Fibroblast of lung (primary cell): Measurements from ENCODE around the gene IMMP2L.

Experiments
- EZH2 ChIP-seq: IDR thresholded peaks from 2 replicates; pipeline ENCODE4 v1.5.1; 2012; ENCODE audit warnings: low read length, control low read depth, mild to moderate bottlenecking; ENCODE audit errors: missing control alignments
- TF ChIP-seq, protein P1 (sequence below), 2 donors: IDR thresholded peaks in 1 of 2; conservative IDR thresholded peaks in 1 of 2; 1 replicate in 1 of 2; 2 replicates in 1 of 2; pipeline ENCODE4 v1.5.1; 2011 to 2012; ENCODE audit warnings: low read length in 2 of 2, control low read depth in 1 of 2, inconsistent platforms in 1 of 2, low read depth in 1 of 2, mild to moderate bottlenecking in 1 of 2

DNA sequence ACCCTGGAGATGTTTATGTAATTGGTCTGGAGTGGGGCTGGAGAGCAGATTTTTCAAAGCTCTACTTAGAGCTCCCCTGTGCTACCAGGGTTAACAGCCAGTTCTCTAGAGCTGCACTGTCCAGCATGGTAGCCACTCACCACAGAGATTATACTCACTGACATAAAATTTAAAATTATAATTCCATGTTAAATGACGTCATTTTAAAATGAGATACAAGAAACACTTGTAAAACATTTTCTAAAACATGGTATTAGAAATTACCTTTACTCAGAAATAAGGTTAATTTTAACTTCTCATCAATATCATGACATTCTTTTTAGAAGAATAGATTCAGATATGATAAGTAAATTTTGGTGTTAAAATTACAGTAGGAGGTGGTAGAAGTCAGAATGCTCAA is 777.5 kb downstream of the IMMP2L start:
- TF ChIP-seq, protein P1, sequence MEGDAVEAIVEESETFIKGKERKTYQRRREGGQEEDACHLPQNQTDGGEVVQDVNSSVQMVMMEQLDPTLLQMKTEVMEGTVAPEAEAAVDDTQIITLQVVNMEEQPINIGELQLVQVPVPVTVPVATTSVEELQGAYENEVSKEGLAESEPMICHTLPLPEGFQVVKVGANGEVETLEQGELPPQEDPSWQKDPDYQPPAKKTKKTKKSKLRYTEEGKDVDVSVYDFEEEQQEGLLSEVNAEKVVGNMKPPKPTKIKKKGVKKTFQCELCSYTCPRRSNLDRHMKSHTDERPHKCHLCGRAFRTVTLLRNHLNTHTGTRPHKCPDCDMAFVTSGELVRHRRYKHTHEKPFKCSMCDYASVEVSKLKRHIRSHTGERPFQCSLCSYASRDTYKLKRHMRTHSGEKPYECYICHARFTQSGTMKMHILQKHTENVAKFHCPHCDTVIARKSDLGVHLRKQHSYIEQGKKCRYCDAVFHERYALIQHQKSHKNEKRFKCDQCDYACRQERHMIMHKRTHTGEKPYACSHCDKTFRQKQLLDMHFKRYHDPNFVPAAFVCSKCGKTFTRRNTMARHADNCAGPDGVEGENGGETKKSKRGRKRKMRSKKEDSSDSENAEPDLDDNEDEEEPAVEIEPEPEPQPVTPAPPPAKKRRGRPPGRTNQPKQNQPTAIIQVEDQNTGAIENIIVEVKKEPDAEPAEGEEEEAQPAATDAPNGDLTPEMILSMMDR (conservative IDR thresholded peaks at IDR 0.05 in 1 of 2, IDR thresholded peaks at IDR 0.05 in 1 of 2; ENCODE audit: low read depth in 1 of 2, low read length in 2 of 2) = no peak
- no peak for TF ChIP-seq EZH2
